GM08714 (cell line): ENCODE results near the gene CCDC85B.

Source experiments
- H3K4me3 ChIP-seq: fragments of 200-500 bp; sonication (Bioruptor generic); 2 replicates; pipeline ENCODE4 v1.5.1; 2014; ENCODE audit warnings: mild to moderate bottlenecking, low read length, inconsistent platforms
- ZNF274 ChIP-seq: IDR thresholded peaks from 2 replicates; pipeline ENCODE4 v1.6.1; 2012; ENCODE audit warnings: mild to moderate bottlenecking, low read depth, low read length

CCDC85B gene

DNA sequence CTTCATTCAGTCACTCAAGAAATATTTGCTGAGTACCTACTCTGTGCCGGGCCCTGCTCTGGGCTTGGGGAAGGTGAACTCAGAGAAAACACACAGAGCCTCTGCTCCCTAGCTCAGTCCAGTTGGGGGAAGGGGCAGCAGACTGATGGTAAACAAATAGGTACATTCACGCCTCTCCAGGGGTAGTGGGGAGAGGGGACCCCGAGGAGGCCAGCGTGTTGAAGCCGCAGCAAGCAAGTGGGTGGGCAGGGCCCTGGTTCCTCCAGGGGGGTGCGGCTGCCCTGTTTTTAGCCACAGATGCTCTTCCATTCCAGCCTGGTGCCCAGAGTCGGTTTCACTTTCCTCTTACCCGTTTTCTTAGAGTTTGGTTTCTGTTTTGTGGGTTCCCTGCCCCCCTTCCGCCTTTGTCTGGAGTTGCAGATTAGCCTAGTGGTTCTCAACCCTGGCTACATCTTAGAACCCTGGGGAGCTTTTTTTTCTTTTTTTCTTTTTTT lies 37.5 kb downstream of the CCDC85B start:
- peak overlapping the region; percentile 24; the same call in 1 of the 2 replicates for H3K4me3 ChIP-seq
- no peak for TF ChIP-seq ZNF274

DNA sequence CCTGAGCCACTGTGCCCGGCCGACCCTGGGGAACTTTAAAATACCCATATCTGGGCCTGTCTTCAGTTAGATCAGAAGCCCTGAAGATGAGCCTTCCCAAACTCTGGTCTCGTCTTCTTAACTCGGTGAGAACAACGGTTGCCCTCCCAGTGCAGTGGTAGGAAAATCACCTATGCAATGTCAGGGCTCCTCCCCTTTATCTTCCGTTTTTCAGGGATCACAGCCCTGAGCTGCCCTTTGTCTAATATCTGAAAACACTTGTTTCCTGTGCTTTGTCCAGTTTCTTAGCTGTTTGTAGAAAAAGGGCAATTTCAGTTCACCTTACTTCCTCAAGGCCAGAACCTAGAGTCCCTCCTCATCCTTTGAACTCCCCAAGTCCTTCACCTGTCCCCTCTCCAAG lies 38.2 kb downstream of the CCDC85B start:
- H3K4me3 ChIP-seq = peak overlapping the region; percentile 24; the same call in 1 of the 2 replicates
- no peak for TF ChIP-seq ZNF274

DNA sequence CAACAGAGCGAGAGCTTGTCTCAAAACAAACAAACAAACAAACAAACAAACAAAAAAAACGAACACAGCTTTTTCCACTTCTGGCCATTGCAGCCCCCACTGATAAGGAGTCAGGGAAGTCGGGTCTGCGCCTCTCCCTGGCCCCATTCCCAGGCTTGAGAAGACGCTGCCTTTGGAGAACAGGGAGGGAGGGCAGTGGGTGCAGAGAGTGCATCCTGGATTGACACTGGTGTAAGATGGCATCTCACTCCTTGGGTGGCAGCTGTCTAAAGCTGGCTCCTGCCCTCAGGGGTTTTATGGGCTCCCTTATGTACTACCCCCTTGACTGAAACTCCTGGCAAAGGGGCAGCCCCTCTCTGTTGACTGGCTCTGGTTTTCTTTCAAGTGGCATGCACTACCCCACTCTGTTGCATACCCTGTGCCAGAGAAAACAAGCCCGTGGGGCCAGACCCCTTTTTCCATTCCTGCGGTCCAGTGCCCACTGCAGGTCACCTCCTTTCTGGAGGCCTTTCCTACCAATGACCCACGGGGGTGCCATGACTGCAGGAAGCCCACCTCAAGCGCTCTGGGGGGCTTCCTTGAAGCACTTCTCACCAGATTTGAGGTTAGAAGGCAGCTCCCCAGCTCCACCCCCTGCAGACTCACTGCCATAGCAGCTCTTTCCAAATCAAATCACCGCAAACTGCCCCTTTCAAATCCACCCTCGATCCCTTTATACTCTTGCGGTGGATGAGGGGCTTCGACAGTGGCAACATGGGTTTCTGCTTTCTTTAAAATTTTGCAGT lies 41.5 kb downstream of the CCDC85B start:
- H3K4me3 ChIP-seq = no peak overlapping the region
- TF ChIP-seq ZNF274 = no peak

DNA sequence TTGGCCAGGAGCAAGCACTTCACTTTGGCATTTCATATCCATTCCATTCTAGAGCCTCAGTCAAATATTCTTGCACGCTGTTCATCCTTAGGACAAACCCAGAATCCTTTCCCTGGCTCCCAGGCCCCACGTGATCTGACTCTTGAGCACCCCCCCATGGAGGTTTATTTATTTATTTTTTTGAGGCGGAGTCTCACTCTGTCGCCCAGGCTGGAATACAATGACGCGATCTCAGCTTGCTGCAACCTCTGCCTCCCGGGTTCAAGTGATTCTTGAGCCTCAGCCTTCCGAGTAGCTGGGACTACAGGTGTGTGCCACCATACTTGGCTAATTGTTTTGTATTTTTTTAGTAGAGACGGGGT lies 42.1 kb downstream of the CCDC85B start:
- TF ChIP-seq ZNF274 = no peak
- H3K4me3 ChIP-seq = no peak overlapping the region

DNA sequence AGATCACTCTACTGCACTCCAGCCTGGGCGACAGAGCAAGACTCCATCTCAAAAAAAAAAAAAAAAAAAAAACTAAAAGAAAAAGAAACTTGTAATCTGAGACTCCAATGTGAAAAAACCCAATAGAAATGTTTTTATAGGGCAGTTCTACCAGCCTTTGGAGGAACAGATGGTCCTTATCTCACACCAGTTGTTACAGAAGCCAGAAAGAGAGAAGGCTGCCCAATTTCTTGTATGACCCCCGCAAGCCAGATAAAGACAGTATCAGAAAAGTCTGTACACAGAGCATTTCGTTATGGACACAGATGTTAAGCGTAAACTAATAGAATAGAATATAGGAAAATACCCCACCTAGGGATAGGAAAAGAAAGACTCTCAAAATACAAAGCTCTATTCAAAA lies 43.5 kb downstream of the CCDC85B start:
- no peak overlapping the region for H3K4me3 ChIP-seq
- TF ChIP-seq ZNF274 = no peak

DNA sequence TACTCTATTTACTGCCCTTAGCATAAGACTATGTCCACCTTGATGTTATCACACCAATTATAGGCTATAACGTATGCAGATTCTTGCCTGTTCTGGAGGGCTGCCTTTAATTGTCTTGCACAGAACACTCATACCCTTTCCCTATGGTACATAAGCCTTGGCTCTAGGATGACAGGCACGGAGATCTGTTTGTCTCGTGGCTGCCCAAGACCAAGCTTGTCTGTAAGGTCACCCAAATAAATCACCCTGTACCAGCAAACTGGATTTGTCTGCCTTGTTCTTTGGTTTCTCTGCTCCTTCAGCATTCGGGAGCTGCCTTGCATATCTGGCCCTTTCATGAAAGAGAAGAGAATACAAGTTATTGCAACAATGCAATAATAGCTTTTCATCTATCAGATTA lies 47.3 kb downstream of the CCDC85B start:
- no peak for TF ChIP-seq ZNF274
- H3K4me3 ChIP-seq = no peak overlapping the region
